OCI-M2 (cell line): Measurements from ENCODE around the gene ZNF580.

Source experiments
- DNase-seq: peaks from one replicate; lab custom pipeline; 2025; ENCODE audit not compliant: unreplicated experiment; lab: John Stamatoyannopoulos, UW

The ZNF580 gene

DNA sequence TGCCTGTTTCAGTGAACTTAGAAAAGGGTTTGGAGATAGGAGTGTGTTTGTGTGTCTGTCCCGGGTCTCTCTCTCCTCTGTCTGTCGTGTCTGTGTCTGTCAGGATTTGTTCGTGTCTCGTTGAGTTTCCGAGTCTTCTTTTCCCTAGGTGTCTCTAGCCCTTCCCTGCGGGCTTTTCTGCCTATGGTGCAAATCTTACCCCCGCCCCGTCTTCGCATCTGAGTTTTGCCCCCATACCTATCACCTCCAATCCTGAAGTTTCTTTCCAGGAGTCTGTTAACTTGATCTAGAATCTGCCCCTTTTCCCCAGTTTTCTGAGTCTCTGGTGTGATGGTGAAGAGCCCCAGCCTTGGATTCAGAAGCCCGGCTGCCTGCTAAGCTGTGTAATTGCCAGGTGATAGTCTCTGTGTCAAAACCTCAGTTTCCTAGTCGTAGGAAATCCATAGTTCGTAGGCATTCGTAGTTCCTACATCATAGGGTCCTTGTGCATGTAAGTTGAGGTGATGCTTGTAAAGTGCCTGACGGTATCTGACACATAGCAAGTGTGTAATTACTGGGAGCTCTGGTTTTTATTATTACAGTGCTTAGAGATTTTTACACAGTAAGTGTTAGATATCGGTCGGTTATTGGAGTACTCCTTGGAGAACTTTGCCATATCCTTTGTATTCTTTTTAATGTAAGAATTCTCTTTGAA, 35.0 kb downstream of the ZNF580 start:
- no peak for DNase-seq

- DNase-seq = no peak
These were observed 35.6 kb downstream of the ZNF580 start for GRCh38 chr19:55676383-55676782.

GRCh38 chr19:55676889-55677505, 36.2 kb downstream of the ZNF580 start:
- no peak for DNase-seq

DNA sequence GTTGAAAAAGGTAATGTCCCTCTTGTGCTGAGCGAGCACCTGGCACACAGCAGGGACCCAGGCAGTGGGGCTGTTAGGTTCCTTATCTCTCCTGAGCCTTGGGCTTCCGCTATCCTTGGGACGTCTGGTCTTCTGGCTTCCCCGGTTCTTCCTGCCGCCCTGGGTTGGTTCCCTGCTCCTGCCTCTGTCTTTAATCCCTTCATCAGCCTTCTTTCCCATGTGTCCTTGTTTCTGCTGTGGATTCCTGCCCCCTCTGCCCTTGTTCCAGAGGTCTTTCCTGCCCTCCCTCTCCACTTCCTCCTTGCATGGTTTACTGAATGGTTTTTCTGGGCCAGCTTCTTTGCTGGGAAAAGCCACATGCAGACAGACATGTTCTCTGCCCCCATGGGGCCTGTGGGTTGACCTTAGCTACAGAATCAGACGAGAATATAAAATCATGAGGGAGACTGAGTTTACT, 36.8 kb downstream of the ZNF580 start:
- DNase-seq = no peak

GRCh38 chr19:55678121-55678671, 37.4 kb downstream of the ZNF580 start:
- no peak for DNase-seq

GRCh38 chr19:55679343-55680257, 38.8 kb downstream of the ZNF580 start:
- DNase-seq = no peak

GRCh38 chr19:55680339-55681130, 39.7 kb downstream of the ZNF580 start:
- DNase-seq = no peak

GRCh38 chr19:55681131-55682092, 40.6 kb downstream of the ZNF580 start:
- DNase-seq = no peak

- DNase-seq = no peak
These were observed 42.9 kb downstream of the ZNF580 start for GRCh38 chr19:55683449-55684261.

GRCh38 chr19:55684946-55685681, 44.3 kb downstream of the ZNF580 start:
- no peak for DNase-seq

DNA sequence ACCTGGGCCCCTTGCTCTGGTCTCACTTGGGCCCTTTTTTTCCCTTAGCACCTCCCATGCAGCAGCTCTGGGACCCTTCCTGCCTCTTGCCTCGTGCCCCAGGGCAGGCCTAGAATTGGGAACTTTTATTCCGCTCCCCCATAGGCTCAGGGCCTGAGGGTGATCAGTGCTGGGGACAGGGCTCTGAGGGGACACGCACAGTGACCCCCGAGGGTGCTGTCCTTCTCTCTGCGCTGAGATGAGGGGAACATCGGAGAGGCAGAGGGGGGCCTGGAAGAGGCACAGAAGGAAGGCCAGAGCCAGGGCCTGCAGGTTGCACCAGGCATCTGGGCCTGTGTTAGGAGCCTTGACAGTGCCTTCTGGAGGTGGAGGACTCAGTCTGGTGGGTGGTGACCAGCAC, 45.0 kb downstream of the ZNF580 start:
- no peak for DNase-seq

- DNase-seq = no peak
These were observed 45.7 kb downstream of the ZNF580 start for GRCh38 chr19:55686311-55687050.

GRCh38 chr19:55687281-55688201, 46.7 kb downstream of the ZNF580 start:
- no peak for DNase-seq

GRCh38 chr19:55688422-55689218, 47.8 kb downstream of the ZNF580 start:
- DNase-seq = no peak

DNA sequence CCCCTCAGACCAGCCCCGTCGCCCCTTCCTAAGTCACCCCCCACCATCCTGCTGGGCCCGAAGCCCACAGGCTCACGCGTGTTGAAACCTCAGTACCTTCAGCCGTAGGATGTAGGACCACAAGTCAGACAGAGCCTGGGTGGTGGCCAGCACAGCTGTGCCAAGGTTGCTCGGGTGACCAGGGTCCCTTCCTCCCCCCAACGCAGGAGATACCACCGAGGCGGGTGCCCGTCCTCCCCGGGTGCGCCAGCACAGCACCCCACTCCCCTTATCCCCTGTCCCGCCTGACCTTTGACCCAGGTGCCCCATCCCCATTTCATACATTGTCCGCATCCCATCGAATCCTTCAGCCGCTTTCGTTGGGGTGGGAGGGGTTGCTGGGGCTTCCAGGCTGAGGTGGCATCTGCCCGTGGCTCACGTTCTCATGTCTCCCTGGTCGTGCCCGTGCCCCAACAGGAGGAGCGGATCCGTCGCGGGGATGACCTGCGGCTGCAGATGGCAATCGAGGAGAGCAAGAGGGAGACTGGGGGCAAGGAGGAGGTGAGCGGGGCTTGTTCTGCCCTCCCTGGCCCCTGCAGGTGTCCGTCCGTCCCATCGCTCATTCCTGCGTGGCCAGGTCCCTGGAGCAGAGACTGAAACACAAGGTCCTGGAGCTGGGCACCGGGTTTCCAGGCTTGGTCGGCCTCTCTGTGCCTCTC, 48.8 kb downstream of the ZNF580 start:
- no peak for DNase-seq
